H9 (cell line): ENCODE measurements around the gene MED20. TPM values are rescaled to one million over a fixed set of nuclear protein-coding genes. Genes with fewer than 3 reads are reported as not detected.
A peak's percentile ranks its signal among the peaks of the same experiment; 100 is the strongest.

Source experiments
- DNase-seq: peaks from one replicate; pipeline ENCODE4 v3.0.0-alpha.2; 2017
- H2AFZ ChIP-seq: one replicate; pipeline ENCODE4 v1.6.1; 2013; ENCODE audit warnings: mild to moderate bottlenecking, low read length, control low read depth, moderate library complexity
- H2AK5ac ChIP-seq: 2 replicates; pipeline ENCODE4 v1.6.1; 2013; ENCODE audit warnings: low read length, control low read depth, mixed read lengths; ENCODE audit not compliant: insufficient read length
- H2BK120ac ChIP-seq: one replicate; pipeline ENCODE4 v1.6.1; 2013; ENCODE audit warnings: low read depth, mild to moderate bottlenecking, low read length, control low read depth, inconsistent platforms; ENCODE audit not compliant: poor library complexity, severe bottlenecking
- H2BK12ac ChIP-seq: 2 replicates; pipeline ENCODE4 v1.6.1; 2013; ENCODE audit warnings: low read length, control low read depth, mixed read lengths, low read depth; ENCODE audit not compliant: insufficient read length
- H2BK15ac ChIP-seq: 2 replicates; pipeline ENCODE4 v1.6.1; 2013; ENCODE audit warnings: low read depth, low read length, control low read depth
- H2BK20ac ChIP-seq: one replicate; pipeline ENCODE4 v1.6.1; 2013; ENCODE audit warnings: low read depth, mild to moderate bottlenecking, low read length, control low read depth, inconsistent platforms; ENCODE audit not compliant: poor library complexity, severe bottlenecking
- H2BK5ac ChIP-seq: 2 replicates; pipeline ENCODE4 v1.6.1; 2013; ENCODE audit warnings: low read length, control low read depth, mixed read lengths; ENCODE audit not compliant: insufficient read length
- H3K14ac ChIP-seq: 2 replicates; pipeline ENCODE4 v1.6.1; 2013; ENCODE audit warnings: low read length, control low read depth; ENCODE audit not compliant: insufficient read depth
- H3K18ac ChIP-seq: 2 replicates; pipeline ENCODE4 v1.6.1; 2013; ENCODE audit warnings: low read depth, mild to moderate bottlenecking, mixed read lengths, low read length, control low read depth; ENCODE audit not compliant: insufficient read length
- H3K23ac ChIP-seq: 2 replicates; pipeline ENCODE4 v1.6.1; 2013; ENCODE audit warnings: low read length, control low read depth, mixed read lengths, low read depth; ENCODE audit not compliant: insufficient read length
- H3K23me2 ChIP-seq: 2 replicates; pipeline ENCODE4 v1.6.1; 2013; ENCODE audit warnings: low read depth, mild to moderate bottlenecking, mixed read lengths, low read length, control low read depth; ENCODE audit not compliant: insufficient read length, poor library complexity, severe bottlenecking
- H3K27ac ChIP-seq: 2 replicates; pipeline ENCODE4 v1.5.1; 2013; ENCODE audit warnings: low read length, control low read depth, mixed read lengths, low read depth; ENCODE audit not compliant: insufficient read length
- H3K27me3 ChIP-seq: 2 replicates; pipeline ENCODE4 v1.6.1; 2013; ENCODE audit warnings: low read length, control low read depth, inconsistent platforms; ENCODE audit not compliant: insufficient read depth
- H3K4ac ChIP-seq: 2 replicates; pipeline ENCODE4 v1.6.1; 2013; ENCODE audit warnings: low read depth, mild to moderate bottlenecking, control low read depth, inconsistent platforms, low read length, moderate library complexity
- H3K4me1 ChIP-seq: 2 replicates; pipeline ENCODE4 v1.6.1; 2013; ENCODE audit warnings: low read length, control low read depth, inconsistent platforms; ENCODE audit not compliant: insufficient read depth
- H3K4me2 ChIP-seq: 2 replicates; pipeline ENCODE4 v1.6.1; 2013; ENCODE audit warnings: low read length, control low read depth, mixed read lengths; ENCODE audit not compliant: insufficient read length, insufficient read depth
- H3K56ac ChIP-seq: 2 replicates; pipeline ENCODE4 v1.6.1; 2013; ENCODE audit warnings: low read depth, mild to moderate bottlenecking, mixed read lengths, low read length, control low read depth; ENCODE audit not compliant: insufficient read length
- H3K79me1 ChIP-seq: 2 replicates; pipeline ENCODE4 v1.6.1; 2013; ENCODE audit warnings: low read depth, mild to moderate bottlenecking, moderate library complexity, low read length, control low read depth, inconsistent platforms; ENCODE audit not compliant: insufficient read depth, poor library complexity, severe bottlenecking
- H3K79me2 ChIP-seq: 2 replicates; pipeline ENCODE4 v1.6.1; 2013; ENCODE audit warnings: low read length, control low read depth, inconsistent platforms; ENCODE audit not compliant: insufficient read depth
- H3K9ac ChIP-seq: 2 replicates; pipeline ENCODE4 v1.6.1; 2013; ENCODE audit warnings: low read length, control low read depth, mixed read lengths; ENCODE audit not compliant: insufficient read length; ENCODE audit errors: extremely low read depth
- H3K9me3 ChIP-seq: one replicate; pipeline ENCODE4 v1.6.1; 2013; ENCODE audit warnings: low read depth, low read length, inconsistent platforms; ENCODE audit not compliant: control insufficient read depth
- H3T11ph ChIP-seq: one replicate; pipeline ENCODE4 v1.6.1; 2013; ENCODE audit warnings: mild to moderate bottlenecking, low read length, control low read depth, inconsistent platforms
- H4K20me1 ChIP-seq: one replicate; pipeline ENCODE4 v1.6.1; 2013; ENCODE audit not compliant: control insufficient read depth, insufficient read length, insufficient read depth
- H4K5ac ChIP-seq: 2 replicates; pipeline ENCODE4 v1.6.1; 2013; ENCODE audit warnings: low read depth, mild to moderate bottlenecking, mixed read lengths, low read length, control low read depth; ENCODE audit not compliant: insufficient read length
- H4K8ac ChIP-seq: replicated peaks from 2 replicates; pipeline ENCODE4 v1.6.1; 2013; ENCODE audit warnings: low read length, control low read depth, mixed read lengths, low read depth; ENCODE audit not compliant: insufficient read length
- H4K91ac ChIP-seq: 2 replicates; pipeline ENCODE4 v1.6.1; 2013; ENCODE audit warnings: low read depth, mild to moderate bottlenecking, moderate library complexity, mixed read lengths, low read length, control low read depth; ENCODE audit not compliant: insufficient read length
- H3K27ac Mint-ChIP-seq, 3 experiments: 2 replicates in 2 of 3; 3 replicates in 1 of 3; pipeline ENCODE4 v1.8.0; 2020 to 2021; ENCODE audit warnings: mixed read lengths in 3 of 3, mild to moderate bottlenecking in 1 of 3, moderate library complexity in 1 of 3
- H3K27me3 Mint-ChIP-seq: 2 replicates; pipeline ENCODE4 v1.8.0; 2021; ENCODE audit warnings: low read depth, mild to moderate bottlenecking, moderate library complexity, mixed read lengths
- H3K36me3 Mint-ChIP-seq, 3 experiments: 2 replicates in 2 of 3; 3 replicates in 1 of 3; pipeline ENCODE4 v1.8.0; 2020 to 2021; ENCODE audit warnings: low read depth in 3 of 3, mixed read lengths in 3 of 3; ENCODE audit not compliant: insufficient read depth in 1 of 3
- H3K4me1 Mint-ChIP-seq, 2 experiments: 2 replicates each; pipeline ENCODE4 v1.8.0; 2020; ENCODE audit warnings: mixed read lengths in 2 of 2
- H3K4me3 Mint-ChIP-seq, 2 experiments: 2 replicates in 1 of 2; 3 replicates in 1 of 2; pipeline ENCODE4 v1.8.0; 2020 to 2021; ENCODE audit warnings: mild to moderate bottlenecking in 2 of 2, mixed read lengths in 2 of 2, moderate library complexity in 1 of 2
- H3K9me3 Mint-ChIP-seq, 2 experiments: 2 replicates in 1 of 2; 3 replicates in 1 of 2; pipeline ENCODE4 v1.8.0; 2020; ENCODE audit warnings: mild to moderate bottlenecking in 2 of 2, mixed read lengths in 2 of 2, moderate library complexity in 1 of 2
- CTCF ChIP-seq: fragments of 200-600 bp; sonication (generic); conservative IDR thresholded peaks from 3 replicates; pipeline ENCODE4 v1.8.0; 2021; ENCODE audit warnings: antibody characterized with exemption, mild to moderate bottlenecking
- WGBS: extraction: QIAGEN DNeasy Blood & Tissue Kit; methylation state at CpG from one replicate; pipeline ENCODE4 v1.1.7; 2013; ENCODE audit warnings: missing lambda C conversion rate, low lambda C conversion rate, mixed read lengths; ENCODE audit not compliant: insufficient read length; ENCODE audit errors: extremely low coverage; 5-methylcytosine and 5-hydroxymethylcytosine counted together
- total RNA-seq: library from RNA; stranded (reverse); gene quantifications from 2 replicates; pipeline ENCODE4 v1.2.1, GENCODE V29; 2021

MED20 gene
- total RNA-seq, 1 experiment from 2014 or later = 28.9 TPM

GRCh38 chr6:41939848-41940758 is 19.2 kb upstream of the MED20 start:
- Mint-ChIP-seq H3K27ac (no peak overlapping the region), H3K4me1 (peaks cover 31 to 40% of the 10 kb centered on the region in 2 experiments), H3K9me3 (no peaks in the 10 kb centered on the region), H3K27me3 (peaks cover 5% of the 10 kb centered on the region), H3K36me3 (peaks cover 3 to 19% (median 11%) of the 10 kb centered on the region in 3 experiments; a peak in 6 of 7 replicates), H3K4me3 (peak overlapping the region; percentile 83 to 96)
- Histone ChIP-seq H3K23me2 (peaks cover 7% of the 10 kb centered on the region), H2BK5ac (no peak overlapping the region), H3K9ac (no peak overlapping the region), H4K8ac (no peak overlapping the region), H2AFZ (no peak overlapping the region), H3K9me3 (no peaks in the 10 kb centered on the region), H3K23ac (no peak overlapping the region), H2BK12ac (no peak overlapping the region), H2AK5ac (no peak overlapping the region), H2BK20ac (no peak overlapping the region), H3K14ac (no peak overlapping the region; the same call in 1 of the 2 replicates), H3T11ph (no peak overlapping the region), H4K5ac (no peak overlapping the region), H2BK120ac (no peak overlapping the region), H3K4me1 (peaks cover 16% of the 10 kb centered on the region; the same call in 1 of the 2 replicates), H3K79me1 (no peaks in the 10 kb centered on the region), H3K56ac (no peak overlapping the region), H3K18ac (no peak overlapping the region), H4K91ac (no peak overlapping the region), H3K4me2 (peak overlapping the region; percentile 81), H3K79me2 (no peaks in the 10 kb centered on the region), H3K27me3 (no peaks in the 10 kb centered on the region), H3K4ac (no peak overlapping the region), H2BK15ac (no peak overlapping the region), H4K20me1 (peaks cover 3% of the 10 kb centered on the region), H3K27ac (no peak overlapping the region)
- TF ChIP-seq CTCF = no peak
- whole genome bisulfite sequencing = no CpG with 5 or more reads among the region's 27 CpGs
- DNase-seq = peak; percentile 54
